Mucosa of stomach (tissue), 1 donor: Measurements from ENCODE around the gene LRRC30.

ENCODE experiments used
- H3K27me3 ChIP-seq: one replicate; pipeline ENCODE4 v1.7.0; 2013; ENCODE audit warnings: mild to moderate bottlenecking, low read length; ENCODE audit not compliant: control insufficient read depth, insufficient read depth
- H3K36me3 ChIP-seq: one replicate; pipeline ENCODE4 v1.7.0; 2013; ENCODE audit warnings: low read length; ENCODE audit not compliant: control insufficient read depth, insufficient read depth
- H3K4me1 ChIP-seq: one replicate; pipeline ENCODE4 v1.7.0; 2013; ENCODE audit warnings: mild to moderate bottlenecking, low read length; ENCODE audit not compliant: control insufficient read depth, insufficient read depth
- H3K4me3 ChIP-seq: one replicate; pipeline ENCODE4 v1.7.0; 2013; ENCODE audit warnings: low read length
- H3K9ac ChIP-seq: one replicate; pipeline ENCODE4 v1.7.0; 2013; ENCODE audit warnings: mild to moderate bottlenecking, low read length, moderate library complexity
- H3K9me3 ChIP-seq: one replicate; pipeline ENCODE4 v1.7.0; 2013; ENCODE audit warnings: mild to moderate bottlenecking, low read length, moderate library complexity; ENCODE audit not compliant: control insufficient read depth
- donor health status: Pancreatic carcinoma.

LRRC30 gene

GRCh38 chr18:7281579-7281978 lies 50.7 kb downstream of the LRRC30 start:
- no peak overlapping the region for H3K4me3 ChIP-seq
- H3K9me3 ChIP-seq, result no peaks in the 10 kb centered on the region

More at GRCh38 chr18:7281579-7281978, 50.7 kb downstream of the LRRC30 start:
- Histone ChIP-seq H3K9ac (no peak overlapping the region), H3K4me1 (no peaks in the 10 kb centered on the region), H3K36me3 (no peaks in the 10 kb centered on the region), H3K27me3 (no peaks in the 10 kb centered on the region)
